C4-2B (cell line): ENCODE results near the gene FLRT1.

Experiments
- ZFX ChIP-seq: fragments of 450-650 bp; IDR thresholded peaks from 2 replicates; pipeline ENCODE4 v1.6.1; 2017
- TF ChIP-seq, protein P1 (sequence below): fragments of 450-650 bp; conservative IDR thresholded peaks from 2 replicates; pipeline ENCODE4 v1.5.1; 2017; ENCODE audit warnings: mild to moderate bottlenecking

- TF ChIP-seq, protein P1, sequence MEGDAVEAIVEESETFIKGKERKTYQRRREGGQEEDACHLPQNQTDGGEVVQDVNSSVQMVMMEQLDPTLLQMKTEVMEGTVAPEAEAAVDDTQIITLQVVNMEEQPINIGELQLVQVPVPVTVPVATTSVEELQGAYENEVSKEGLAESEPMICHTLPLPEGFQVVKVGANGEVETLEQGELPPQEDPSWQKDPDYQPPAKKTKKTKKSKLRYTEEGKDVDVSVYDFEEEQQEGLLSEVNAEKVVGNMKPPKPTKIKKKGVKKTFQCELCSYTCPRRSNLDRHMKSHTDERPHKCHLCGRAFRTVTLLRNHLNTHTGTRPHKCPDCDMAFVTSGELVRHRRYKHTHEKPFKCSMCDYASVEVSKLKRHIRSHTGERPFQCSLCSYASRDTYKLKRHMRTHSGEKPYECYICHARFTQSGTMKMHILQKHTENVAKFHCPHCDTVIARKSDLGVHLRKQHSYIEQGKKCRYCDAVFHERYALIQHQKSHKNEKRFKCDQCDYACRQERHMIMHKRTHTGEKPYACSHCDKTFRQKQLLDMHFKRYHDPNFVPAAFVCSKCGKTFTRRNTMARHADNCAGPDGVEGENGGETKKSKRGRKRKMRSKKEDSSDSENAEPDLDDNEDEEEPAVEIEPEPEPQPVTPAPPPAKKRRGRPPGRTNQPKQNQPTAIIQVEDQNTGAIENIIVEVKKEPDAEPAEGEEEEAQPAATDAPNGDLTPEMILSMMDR = no peak
- TF ChIP-seq ZFX = no peak
Observed at GRCh38 chr11:64057890-64058289, 22.2 kb downstream of the FLRT1 start.
